K562 (cell line): ENCODE results near the gene SLC44A2. TPM values are rescaled to one million over a fixed set of nuclear protein-coding genes. Genes with fewer than 3 reads are reported as not detected.

Source experiments
- ATAC-seq: fragments of 200-7000 bp; cut with Tn5 transposase; 3 replicates; pipeline ENCODE4 v1.9.1; 2020; ENCODE audit warnings: moderate library complexity
- BruUV-seq: library from RNA; stranded (reverse); fragments of 400-500 nt; replicated peaks from 2 replicates; lab custom pipeline; 2021; lab: Mats Ljungman, UMichigan
- CTCF ChIA-PET: fragments of 300-600 bp; formaldehyde crosslinking; extraction: SDS; loops from one replicate; lab custom pipeline; 2021; ENCODE audit warnings: low intra/inter-chr PET ratio; lab: Yijun Ruan, JAX
- POLR2A ChIA-PET: fragments of 300-600, 350-650 bp; sonication (Branson Sonifier 250); formaldehyde crosslinking; extraction: SDS; loops from one replicate; lab custom pipeline; 2021; ENCODE audit warnings: antibody characterized with exemption, inconsistent platforms; lab: Yijun Ruan, JAX
- DNase-seq, 4 experiments: peaks; one replicate each; pipeline versions ENCODE4 v3.0.0 to v3.0.0-alpha.2; 2011 to 2018; ENCODE audit warnings: low spot score in 3 of 4, mixed read lengths in 3 of 4; ENCODE audit errors: extremely low read depth in 1 of 4
- FAIRE-seq: peaks from 2 replicates; lab custom pipeline; 2011; peaks lifted over from hg19 to GRCh38; lab: Jason Lieb, UNC
- H2AFZ ChIP-seq: 2 replicates; pipeline ENCODE4 v1.6.0; 2011; ENCODE audit warnings: low read depth, low read length, control low read depth, inconsistent platforms
- H3K27ac ChIP-seq: fragments of 200-600 bp; 3 replicates; pipeline ENCODE4 v1.8.0; 2011; ENCODE audit warnings: low read depth, mild to moderate bottlenecking, control low read depth, inconsistent platforms, low read length, moderate library complexity, mixed read lengths; ENCODE audit errors: extremely low read depth
- H3K27me3 ChIP-seq, 2 experiments: fragments of 300-600 bp in 1 of 2; 2 replicates in 1 of 2; 3 replicates in 1 of 2; pipeline versions ENCODE4 v1.6.0 to v1.8.0; 2011; ENCODE audit warnings: inconsistent platforms in 2 of 2, low read length in 2 of 2, mild to moderate bottlenecking in 1 of 2, mixed read lengths in 1 of 2, moderate library complexity in 1 of 2; ENCODE audit not compliant: control insufficient read depth in 2 of 2, insufficient read depth in 2 of 2
- H3K36me3 ChIP-seq: fragments of 300-600 bp; 3 replicates; pipeline ENCODE4 v1.8.0; 2011; ENCODE audit warnings: mild to moderate bottlenecking, low read length, inconsistent platforms; ENCODE audit not compliant: control insufficient read depth, insufficient read depth
- H3K4me1 ChIP-seq, 2 experiments: fragments of 200-600 bp in 1 of 2; replicated peaks in 1 of 2; 2 replicates in 1 of 2; 3 replicates in 1 of 2; pipeline versions ENCODE4 v1.5.1 to v1.8.0; 2011; ENCODE audit warnings: inconsistent platforms in 2 of 2, low read length in 2 of 2, mild to moderate bottlenecking in 1 of 2, mixed read lengths in 1 of 2, moderate library complexity in 1 of 2; ENCODE audit not compliant: control insufficient read depth in 2 of 2, insufficient read depth in 2 of 2
- H3K4me2 ChIP-seq: 2 replicates; pipeline ENCODE4 v1.6.1; 2011; ENCODE audit warnings: low read length, control low read depth, inconsistent platforms, mixed read lengths; ENCODE audit not compliant: insufficient read depth
- H3K4me3 ChIP-seq: fragments of 200-600 bp; sonication (generic), shearing (Covaris generic); 2 replicates; pipeline ENCODE4 v1.5.1; 2016; ENCODE audit warnings: control low read depth, inconsistent platforms
- H3K79me2 ChIP-seq: fragments of 200-600 bp; 3 replicates; pipeline ENCODE4 v1.8.0; 2011; ENCODE audit warnings: low read length, inconsistent platforms; ENCODE audit not compliant: control insufficient read depth, insufficient read depth
- H3K9ac ChIP-seq, 2 experiments: 2 replicates each; pipeline versions ENCODE4 v1.6.0 to v1.6.1; 2011; ENCODE audit warnings: low read depth in 2 of 2, low read length in 2 of 2, control low read depth in 1 of 2, inconsistent platforms in 1 of 2, mild to moderate bottlenecking in 1 of 2, mixed read lengths in 1 of 2; ENCODE audit not compliant: insufficient read depth in 1 of 2
- H3K9me1 ChIP-seq: one replicate; pipeline ENCODE4 v1.6.0; 2011; ENCODE audit warnings: inconsistent platforms, mild to moderate bottlenecking, low read length, moderate library complexity; ENCODE audit not compliant: control insufficient read depth, insufficient read depth
- H3K9me3 ChIP-seq: replicated peaks from 2 replicates; pipeline ENCODE4 v1.5.1; 2011; ENCODE audit warnings: low read depth, low read length, inconsistent platforms; ENCODE audit not compliant: control insufficient read depth, insufficient read depth
- H4K20me1 ChIP-seq: replicated peaks from 2 replicates; pipeline ENCODE4 v1.6.1; 2011; ENCODE audit warnings: low read length, inconsistent platforms, mixed read lengths; ENCODE audit not compliant: control insufficient read depth, insufficient read depth
- CBX3 ChIP-seq, 2 experiments: IDR thresholded peaks; 1 replicate in 1 of 2; 2 replicates in 1 of 2; pipeline ENCODE4 v1.6.1; 2012; ENCODE audit warnings: inconsistent platforms in 2 of 2, low read length in 2 of 2, borderline replicate concordance in 1 of 2, control low read depth in 1 of 2
- CTCFL ChIP-seq: IDR thresholded peaks from 2 replicates; pipeline ENCODE4 v1.6.1; 2011; ENCODE audit warnings: borderline replicate concordance, low read depth, mild to moderate bottlenecking, moderate library complexity, low read length; ENCODE audit not compliant: insufficient read depth, poor library complexity, severe bottlenecking
- MECOM ChIP-seq: fragments of 250-450 bp; sonication (Bioruptor Pico); IDR thresholded peaks from 2 replicates; pipeline ENCODE4 v1.8.0; 2022; ENCODE audit warnings: inconsistent platforms
- ZNF431 ChIP-seq: sonication (generic); formaldehyde crosslinking; IDR thresholded peaks from 2 replicates; pipeline ENCODE4 v1.8.0; 2022; ENCODE audit warnings: mild to moderate bottlenecking, missing genetic modification reagents
- WGBS: fragments of 100-300 bp; shearing (Covaris generic); methylation state at CpG from one replicate; pipeline ENCODE4 v1.1.6; 2016; ENCODE audit warnings: low coverage, mixed read lengths; ENCODE audit not compliant: insufficient coverage; ENCODE audit errors: missing lambda C conversion rate; 5-methylcytosine and 5-hydroxymethylcytosine counted together
- in situ Hi-C: fragments of 300-500 bp; cut with MboI; formaldehyde crosslinking; loops from 4 replicates; pipeline ENCODE4 v1.15.0; 2018; ENCODE audit warnings: inconsistent platforms, mixed read lengths
- intact Hi-C: fragments of 100-400 bp; cut with micrococcal nuclease; formaldehyde crosslinking; loops from 2 replicates; pipeline ENCODE4 v1.14.2; 2022
- polyA plus RNA-seq, 8 experiments: library from polyadenylated mRNA; depleted of rRNA in 4 of 8; stranded (reverse) in 5 of 8; unstranded in 3 of 8; fragments of >200 nt; fragmentation: Nextera tagmentation in 2 of 8; fragmentation: Illumina TruSeq in 1 of 8; extraction: Ambion mirVana in 2 of 8; extraction: Trizol in 1 of 8; gene quantifications; 2 replicates each; pipeline versions ENCODE4 v1.2.1 to v1.2.3, GENCODE V29; 2011 to 2014; ENCODE audit warnings: inconsistent platforms in 1 of 8, missing spikeins in 1 of 8
- total RNA-seq, 7 experiments: library from RNA; depleted of rRNA in 6 of 7; stranded (reverse); fragments of >200 nt in 6 of 7; fragmentation: Illumina TruSeq in 2 of 7; extraction: Trizol in 2 of 7; gene quantifications; 2 replicates each; pipeline versions ENCODE4 v1.2.1 to v1.2.3, GENCODE V29; 2011 to 2021; ENCODE audit warnings: low replicate concordance in 1 of 7
- TF ChIP-seq, protein P1 (sequence below): fragments of 450-650 bp; IDR thresholded peaks from 2 replicates; pipeline ENCODE4 v1.7.1; 2018; ENCODE audit warnings: mild to moderate bottlenecking, low read depth; ENCODE audit not compliant: partially characterized antibody
- TF ChIP-seq, protein P2 (sequence below): fragments of 450-650 bp; IDR thresholded peaks from 2 replicates; pipeline ENCODE4 v1.6.1; 2016; ENCODE audit warnings: mild to moderate bottlenecking

The SLC44A2 gene
- total and polyA plus RNA-seq, 9 of the 15 experiments (the other 6 are each of a cell fraction or from before 2014, with no cell fraction given): 1.1 to 34.2 (median 8.1) TPM

GRCh38 chr19:10582091-10582490 is 43.3 kb upstream of the SLC44A2 start:
- BruUV-seq: no TSS peak
- Histone ChIP-seq H3K9ac (no peak overlapping the region), H3K4me3 (no peak overlapping the region), H3K36me3 (no peaks in the 10 kb centered on the region), H3K4me1 (peaks cover 9 to 18% of the 10 kb centered on the region in 2 experiments; a peak in 4 of 5 replicates), H3K4me2 (no peak overlapping the region), H3K79me2 (no peaks in the 10 kb centered on the region), H3K27me3 (peaks cover 0 to 6% of the 10 kb centered on the region in 2 experiments; a peak in 2 of 5 replicates), H3K9me1 (peaks cover 2% of the 10 kb centered on the region), H2AFZ (no peak overlapping the region), H4K20me1 (no peaks in the 10 kb centered on the region), H3K9me3 (no peaks in the 10 kb centered on the region), H3K27ac (no peak overlapping the region)
- no peak for ATAC-seq
- ChIA-PET CTCF (interaction anchor here (0.6 to 4.0 kb wide), 3 partner anchors 63 to 118 kb away, joined by 3 to 84 read pairs (median 50); partner anchors contain the start of gene QTRT1), POLR2A (interaction anchor here (0.6 to 1.9 kb wide), 10 partner anchors 8 to 137 kb away, joined by 3 to 9 read pairs (median 4); partner anchors contain the start of gene KEAP1)
- intact Hi-C loops: loop anchor here (5.0 kb wide), 1 partner anchor 40 kb away; the partner anchor contains the start of gene ATG4D
- no peak for FAIRE-seq
- TF ChIP-seq, protein P1, sequence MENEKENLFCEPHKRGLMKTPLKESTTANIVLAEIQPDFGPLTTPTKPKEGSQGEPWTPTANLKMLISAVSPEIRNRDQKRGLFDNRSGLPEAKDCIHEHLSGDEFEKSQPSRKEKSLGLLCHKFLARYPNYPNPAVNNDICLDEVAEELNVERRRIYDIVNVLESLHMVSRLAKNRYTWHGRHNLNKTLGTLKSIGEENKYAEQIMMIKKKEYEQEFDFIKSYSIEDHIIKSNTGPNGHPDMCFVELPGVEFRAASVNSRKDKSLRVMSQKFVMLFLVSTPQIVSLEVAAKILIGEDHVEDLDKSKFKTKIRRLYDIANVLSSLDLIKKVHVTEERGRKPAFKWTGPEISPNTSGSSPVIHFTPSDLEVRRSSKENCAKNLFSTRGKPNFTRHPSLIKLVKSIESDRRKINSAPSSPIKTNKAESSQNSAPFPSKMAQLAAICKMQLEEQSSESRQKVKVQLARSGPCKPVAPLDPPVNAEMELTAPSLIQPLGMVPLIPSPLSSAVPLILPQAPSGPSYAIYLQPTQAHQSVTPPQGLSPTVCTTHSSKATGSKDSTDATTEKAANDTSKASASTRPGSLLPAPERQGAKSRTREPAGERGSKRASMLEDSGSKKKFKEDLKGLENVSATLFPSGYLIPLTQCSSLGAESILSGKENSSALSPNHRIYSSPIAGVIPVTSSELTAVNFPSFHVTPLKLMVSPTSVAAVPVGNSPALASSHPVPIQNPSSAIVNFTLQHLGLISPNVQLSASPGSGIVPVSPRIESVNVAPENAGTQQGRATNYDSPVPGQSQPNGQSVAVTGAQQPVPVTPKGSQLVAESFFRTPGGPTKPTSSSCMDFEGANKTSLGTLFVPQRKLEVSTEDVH: no peak
- TF ChIP-seq MECOM (CRISPR knock-in tag) (no peak), CTCFL (no peak), CBX3 (IDR thresholded peaks at IDR 0.05; ENCODE audit: borderline replicate concordance in 1 of 2, low read length in 2 of 2) (no peak), ZNF431 (CRISPR knock-in tag) (no peak)
- TF ChIP-seq, protein P2, sequence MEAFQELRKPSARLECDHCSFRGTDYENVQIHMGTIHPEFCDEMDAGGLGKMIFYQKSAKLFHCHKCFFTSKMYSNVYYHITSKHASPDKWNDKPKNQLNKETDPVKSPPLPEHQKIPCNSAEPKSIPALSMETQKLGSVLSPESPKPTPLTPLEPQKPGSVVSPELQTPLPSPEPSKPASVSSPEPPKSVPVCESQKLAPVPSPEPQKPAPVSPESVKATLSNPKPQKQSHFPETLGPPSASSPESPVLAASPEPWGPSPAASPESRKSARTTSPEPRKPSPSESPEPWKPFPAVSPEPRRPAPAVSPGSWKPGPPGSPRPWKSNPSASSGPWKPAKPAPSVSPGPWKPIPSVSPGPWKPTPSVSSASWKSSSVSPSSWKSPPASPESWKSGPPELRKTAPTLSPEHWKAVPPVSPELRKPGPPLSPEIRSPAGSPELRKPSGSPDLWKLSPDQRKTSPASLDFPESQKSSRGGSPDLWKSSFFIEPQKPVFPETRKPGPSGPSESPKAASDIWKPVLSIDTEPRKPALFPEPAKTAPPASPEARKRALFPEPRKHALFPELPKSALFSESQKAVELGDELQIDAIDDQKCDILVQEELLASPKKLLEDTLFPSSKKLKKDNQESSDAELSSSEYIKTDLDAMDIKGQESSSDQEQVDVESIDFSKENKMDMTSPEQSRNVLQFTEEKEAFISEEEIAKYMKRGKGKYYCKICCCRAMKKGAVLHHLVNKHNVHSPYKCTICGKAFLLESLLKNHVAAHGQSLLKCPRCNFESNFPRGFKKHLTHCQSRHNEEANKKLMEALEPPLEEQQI: no peak
- in situ Hi-C loops: loop anchor here (5.0 kb wide), 2 partner anchors 60 to 115 kb away; no protein-coding TSS in a partner anchor
- 56% methylated on average over 12 of the region's 13 CpGs for WGBS
- no peak for DNase-seq
